PFSK-1 (cell line): ENCODE data around the gene CD8B2.

ENCODE experiments used
- FOXP2 ChIP-seq: optimal IDR thresholded peaks from 2 replicates; pipeline ENCODE3; 2011; ENCODE audit warnings: borderline replicate concordance, control low read depth, inconsistent platforms; ENCODE audit not compliant: insufficient read depth; ENCODE audit errors: extremely low read length, extremely low read depth
- POLR2AphosphoS5 ChIP-seq: IDR thresholded peaks from 2 replicates; pipeline ENCODE4 v1.6.1; 2012; ENCODE audit warnings: low read depth, mild to moderate bottlenecking, control low read depth, low read length, moderate library complexity
- REST ChIP-seq, 2 experiments: IDR thresholded peaks; 2 replicates each; pipeline versions ENCODE4 v1.6.1 to v1.8.0; 2011 to 2012; ENCODE audit warnings: low read depth in 2 of 2, low read length in 2 of 2, control low read depth in 1 of 2, inconsistent platforms in 1 of 2, mild to moderate bottlenecking in 1 of 2, moderate library complexity in 1 of 2; ENCODE audit not compliant: insufficient read depth in 1 of 2
- SIN3A ChIP-seq: IDR thresholded peaks from 2 replicates; pipeline ENCODE4 v1.6.1; 2012; ENCODE audit warnings: mild to moderate bottlenecking, low read length, moderate library complexity, borderline replicate concordance; ENCODE audit not compliant: insufficient read depth
- TAF1 ChIP-seq: IDR thresholded peaks from 2 replicates; pipeline ENCODE4 v1.6.1; 2012; ENCODE audit warnings: low read length, control low read depth, borderline replicate concordance; ENCODE audit not compliant: insufficient read depth

Gene CD8B2

GRCh38 chr2:106554411-106554810, 67.2 kb downstream of the CD8B2 start:
- TF ChIP-seq TAF1 (no peak), REST (IDR thresholded peaks at IDR 0.05; ENCODE audit: insufficient read depth in 1 of 2, low read depth in 2 of 2, low read length in 2 of 2) (no peak), FOXP2 (no peak), POLR2AphosphoS5 (no peak), SIN3A (no peak)

GRCh38 chr2:106555053-106555452, 67.9 kb downstream of the CD8B2 start:
- no peak for TF ChIP-seq SIN3A
- TF ChIP-seq REST (IDR thresholded peaks at IDR 0.05; ENCODE audit: insufficient read depth in 1 of 2, low read depth in 2 of 2, low read length in 2 of 2), result no peak
- no peak for TF ChIP-seq FOXP2
- TF ChIP-seq POLR2AphosphoS5, result no peak
- no peak for TF ChIP-seq TAF1

- TF ChIP-seq REST (IDR thresholded peaks at IDR 0.05; ENCODE audit: insufficient read depth in 1 of 2, low read depth in 2 of 2, low read length in 2 of 2) (no peak), FOXP2 (no peak), SIN3A (no peak), TAF1 (no peak), POLR2AphosphoS5 (no peak)
These were observed 73.6 kb downstream of the CD8B2 start for GRCh38 chr2:106560773-106561172.

- TF ChIP-seq SIN3A (no peak), REST (IDR thresholded peaks at IDR 0.05; ENCODE audit: insufficient read depth in 1 of 2, low read depth in 2 of 2, low read length in 2 of 2) (no peak)
These were observed 74.2 kb downstream of the CD8B2 start for GRCh38 chr2:106561356-106561755.

- no peak for TF ChIP-seq POLR2AphosphoS5
- no peak for TF ChIP-seq TAF1
- no peak for TF ChIP-seq SIN3A
- TF ChIP-seq FOXP2, result no peak
- TF ChIP-seq REST (IDR thresholded peaks at IDR 0.05; ENCODE audit: insufficient read depth in 1 of 2, low read depth in 2 of 2, low read length in 2 of 2), result no peak
These were observed 74.6 kb downstream of the CD8B2 start for GRCh38 chr2:106561803-106562202.
